IPS-20b (cell line): ENCODE measurements around the gene ALK.

Source experiments
- H3K27ac ChIP-seq: one replicate; pipeline ENCODE4 v1.5.1; 2013; ENCODE audit warnings: low read length
- H3K27me3 ChIP-seq: 2 replicates; pipeline ENCODE4 v1.6.1; 2013; ENCODE audit warnings: mild to moderate bottlenecking, low read length, inconsistent platforms; ENCODE audit not compliant: insufficient read depth
- H3K36me3 ChIP-seq: 2 replicates; pipeline ENCODE4 v1.6.1; 2013; ENCODE audit warnings: low read depth, mild to moderate bottlenecking, inconsistent platforms, low read length, moderate library complexity; ENCODE audit not compliant: insufficient read depth
- H3K4me1 ChIP-seq: 2 replicates; pipeline ENCODE4 v1.6.1; 2013; ENCODE audit warnings: mild to moderate bottlenecking, control low read depth, inconsistent platforms, low read length, moderate library complexity; ENCODE audit not compliant: insufficient read depth
- H3K4me3 ChIP-seq: 2 replicates; pipeline ENCODE4 v1.5.1; 2013; ENCODE audit warnings: mild to moderate bottlenecking, low read length, inconsistent platforms
- H3K9ac ChIP-seq: 2 replicates; pipeline ENCODE4 v1.6.1; 2013; ENCODE audit warnings: low read depth, mild to moderate bottlenecking, inconsistent platforms, low read length, moderate library complexity
- H3K9me3 ChIP-seq: 2 replicates; pipeline ENCODE4 v1.6.1; 2013; ENCODE audit warnings: mild to moderate bottlenecking, low read depth, low read length, inconsistent platforms; ENCODE audit not compliant: insufficient read depth

ALK gene

GRCh38 chr2:29400930-29401653 lies 520.3 kb downstream of the ALK start:
- no peak overlapping the region for H3K27ac ChIP-seq
- no peaks in the 10 kb centered on the region for H3K36me3 ChIP-seq
- H3K9ac ChIP-seq, result no peak overlapping the region
- no peaks in the 10 kb centered on the region for H3K9me3 ChIP-seq
- no peak overlapping the region for H3K4me3 ChIP-seq
- no peaks in the 10 kb centered on the region for H3K27me3 ChIP-seq
- peaks cover 10% of the 10 kb centered on the region; the same call in 1 of the 2 replicates for H3K4me1 ChIP-seq

DNA sequence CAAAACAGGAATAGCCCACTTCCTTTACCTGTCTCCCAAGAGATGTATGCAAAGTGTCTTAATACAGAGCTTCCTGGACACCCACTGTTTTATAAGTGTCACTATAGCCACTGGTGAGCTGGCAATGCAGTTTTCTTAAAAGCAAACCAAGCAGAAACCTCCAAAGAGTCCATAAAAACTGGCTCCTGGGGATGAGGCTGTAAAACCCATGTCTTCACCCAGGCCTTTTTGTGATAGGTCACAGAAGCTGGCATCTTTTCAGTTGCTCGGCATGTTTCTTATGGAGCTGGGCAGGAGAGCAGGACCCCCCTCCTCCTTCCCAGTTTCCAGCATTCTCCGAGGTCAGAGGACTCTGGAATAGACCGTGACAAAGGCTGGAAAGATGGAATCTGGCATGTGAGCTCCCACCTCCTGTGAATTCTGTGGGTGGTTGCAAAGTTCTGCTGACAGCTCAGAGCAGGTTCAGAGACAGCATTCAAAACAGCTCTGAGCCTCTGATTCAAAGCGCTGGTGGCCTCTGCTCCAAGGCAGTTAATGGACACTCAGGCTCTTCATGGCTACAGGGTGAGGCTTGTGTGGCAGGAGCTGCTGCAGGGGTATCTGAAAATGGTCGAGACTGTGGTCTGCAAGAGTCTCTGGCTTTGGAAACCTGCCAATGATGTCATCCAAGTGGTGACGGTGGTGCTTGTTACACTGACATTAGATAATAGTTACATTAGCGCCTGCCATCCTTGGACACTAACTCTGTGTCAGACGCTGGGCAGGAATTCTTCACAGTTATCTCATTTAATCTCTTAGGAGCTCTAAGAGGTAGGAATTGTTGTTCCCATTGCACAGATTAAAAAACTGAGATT lies 522.8 kb downstream of the ALK start:
- peaks cover 10% of the 10 kb centered on the region; the same call in 1 of the 2 replicates for H3K4me1 ChIP-seq
- H3K36me3 ChIP-seq, result no peaks in the 10 kb centered on the region
- H3K27ac ChIP-seq, result no peak overlapping the region
- H3K27me3 ChIP-seq, result no peaks in the 10 kb centered on the region
- no peaks in the 10 kb centered on the region for H3K9me3 ChIP-seq
- H3K4me3 ChIP-seq, result no peak overlapping the region
- H3K9ac ChIP-seq, result no peak overlapping the region

DNA sequence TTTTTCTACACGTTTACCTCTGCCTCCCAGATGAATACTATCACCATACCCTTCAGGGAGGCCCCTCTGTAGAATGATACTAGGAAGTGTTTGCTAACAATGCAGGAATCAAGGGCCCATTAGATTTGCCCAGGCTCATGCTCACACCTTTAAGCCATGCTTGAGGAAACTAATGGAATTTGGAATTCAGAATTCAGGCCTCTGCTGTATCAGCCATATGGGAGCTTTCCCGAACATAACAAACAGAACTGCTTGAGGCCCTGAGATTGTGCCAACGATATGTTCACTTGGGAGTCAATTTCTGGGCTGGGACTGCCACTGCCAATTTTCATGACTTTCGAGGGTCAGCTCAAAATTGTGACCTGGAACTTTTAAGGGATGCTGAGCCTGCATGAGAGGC lies 523.7 kb downstream of the ALK start:
- Histone ChIP-seq H3K4me1 (peaks cover 10% of the 10 kb centered on the region; the same call in 1 of the 2 replicates), H3K27ac (no peak overlapping the region), H3K4me3 (no peak overlapping the region), H3K36me3 (no peaks in the 10 kb centered on the region), H3K9me3 (no peaks in the 10 kb centered on the region), H3K9ac (no peak overlapping the region), H3K27me3 (no peaks in the 10 kb centered on the region)

DNA sequence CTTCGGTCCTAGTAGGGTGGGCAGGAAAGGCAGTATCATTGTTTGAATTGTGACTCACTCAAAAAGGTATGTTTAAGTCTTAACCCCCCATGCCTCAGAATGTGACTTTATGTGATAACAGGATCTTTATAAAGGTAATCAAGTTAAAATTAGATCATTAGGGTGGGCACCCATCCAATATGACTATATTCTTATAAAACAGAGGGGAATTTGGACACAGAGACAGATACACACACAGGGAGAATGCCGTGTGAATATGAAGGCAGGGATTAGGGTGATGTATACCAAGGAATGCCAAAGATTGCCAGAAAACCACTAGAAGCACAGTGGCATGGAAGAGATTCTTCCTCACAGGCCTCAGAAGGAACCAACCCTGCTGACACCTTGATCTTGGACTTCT lies 524.3 kb downstream of the ALK start:
- Histone ChIP-seq H3K9me3 (no peaks in the 10 kb centered on the region), H3K4me1 (peaks cover 10% of the 10 kb centered on the region; the same call in 1 of the 2 replicates), H3K9ac (no peak overlapping the region), H3K4me3 (no peak overlapping the region), H3K36me3 (no peaks in the 10 kb centered on the region), H3K27me3 (no peaks in the 10 kb centered on the region), H3K27ac (no peak overlapping the region)

DNA sequence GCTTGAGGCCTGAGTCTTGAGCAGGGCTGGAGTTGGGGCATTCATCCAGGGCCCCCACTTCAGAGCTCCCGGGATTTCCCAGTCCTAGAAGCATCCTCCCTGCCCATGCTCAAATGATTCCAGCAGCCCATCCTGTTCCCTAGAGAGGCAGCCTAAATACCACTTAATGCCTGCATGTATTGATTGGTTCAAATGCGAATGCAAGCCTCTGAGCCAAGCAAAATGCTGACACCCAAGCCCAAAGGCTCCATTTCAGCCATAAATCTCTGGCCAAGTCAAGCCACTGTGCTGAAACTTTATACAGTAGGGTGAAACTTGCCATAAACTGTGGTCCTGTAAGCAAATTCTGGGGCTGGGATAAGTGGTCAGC lies 526.4 kb downstream of the ALK start:
- Histone ChIP-seq H3K27ac (no peak overlapping the region), H3K9me3 (no peaks in the 10 kb centered on the region), H3K4me3 (no peak overlapping the region), H3K9ac (no peak overlapping the region), H3K27me3 (no peaks in the 10 kb centered on the region), H3K36me3 (no peaks in the 10 kb centered on the region), H3K4me1 (peaks cover 10% of the 10 kb centered on the region; the same call in 1 of the 2 replicates)

GRCh38 chr2:29394311-29394980 lies 526.9 kb downstream of the ALK start:
- Histone ChIP-seq H3K27ac (no peak overlapping the region), H3K9me3 (no peaks in the 10 kb centered on the region), H3K4me3 (no peak overlapping the region), H3K36me3 (no peaks in the 10 kb centered on the region), H3K27me3 (no peaks in the 10 kb centered on the region), H3K9ac (no peak overlapping the region), H3K4me1 (peaks cover 10% of the 10 kb centered on the region; the same call in 1 of the 2 replicates)

DNA sequence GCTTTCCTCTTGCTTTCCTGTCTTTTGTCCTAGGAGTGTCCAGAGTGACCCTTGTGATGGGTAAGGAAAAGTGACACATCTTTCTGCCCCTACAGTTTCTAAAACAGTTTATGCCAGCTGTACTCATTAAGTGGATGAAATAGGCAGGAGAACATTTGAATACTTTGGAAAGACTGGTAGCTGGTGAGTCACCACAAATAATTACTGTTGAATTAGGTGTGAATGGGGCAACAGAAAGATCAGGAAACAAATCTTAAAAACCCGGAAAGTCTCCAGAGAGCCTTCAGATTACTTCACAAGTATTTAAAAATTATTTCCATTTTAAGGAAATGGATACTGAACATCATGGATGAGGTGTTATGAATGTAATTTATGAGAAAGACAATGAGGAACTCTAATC lies 527.7 kb downstream of the ALK start:
- Histone ChIP-seq H3K9ac (no peak overlapping the region), H3K27me3 (no peaks in the 10 kb centered on the region), H3K36me3 (no peaks in the 10 kb centered on the region), H3K9me3 (no peaks in the 10 kb centered on the region), H3K27ac (no peak overlapping the region), H3K4me3 (no peak overlapping the region), H3K4me1 (peaks cover 8% of the 10 kb centered on the region; the same call in 1 of the 2 replicates)

- no peaks in the 10 kb centered on the region for H3K27me3 ChIP-seq
- H3K9ac ChIP-seq, result no peak overlapping the region
- no peak overlapping the region for H3K4me3 ChIP-seq
- H3K36me3 ChIP-seq, result no peaks in the 10 kb centered on the region
- H3K4me1 ChIP-seq, result no peaks in the 10 kb centered on the region; the same call in 1 of the 2 replicates
- no peaks in the 10 kb centered on the region for H3K9me3 ChIP-seq
- H3K27ac ChIP-seq, result no peak overlapping the region
Measured at GRCh38 chr2:29392774-29393173, 528.6 kb downstream of the ALK start.

DNA sequence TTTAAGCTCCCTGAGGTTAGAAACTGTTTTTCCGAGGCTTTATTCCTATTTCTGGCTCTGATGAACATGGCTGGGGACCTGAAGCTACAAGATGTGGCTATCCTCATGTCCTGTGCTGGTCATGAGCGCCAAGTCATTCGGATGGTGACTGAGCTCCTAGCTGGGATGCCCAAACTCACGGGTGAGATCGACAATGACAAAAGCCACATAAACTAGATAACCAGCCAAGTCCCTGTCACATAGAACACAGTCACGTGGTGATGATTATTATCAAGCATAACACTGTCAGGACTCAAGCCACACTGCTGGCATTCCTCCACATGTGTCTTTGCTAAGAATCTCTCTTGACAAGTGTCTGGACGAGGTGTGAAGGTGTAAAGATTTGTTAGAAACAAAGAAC lies 531.2 kb downstream of the ALK start:
- Histone ChIP-seq H3K4me3 (no peak overlapping the region), H3K27ac (no peak overlapping the region), H3K4me1 (no peaks in the 10 kb centered on the region; the same call in 1 of the 2 replicates), H3K9ac (no peak overlapping the region), H3K36me3 (no peaks in the 10 kb centered on the region), H3K9me3 (no peaks in the 10 kb centered on the region), H3K27me3 (no peaks in the 10 kb centered on the region)

DNA sequence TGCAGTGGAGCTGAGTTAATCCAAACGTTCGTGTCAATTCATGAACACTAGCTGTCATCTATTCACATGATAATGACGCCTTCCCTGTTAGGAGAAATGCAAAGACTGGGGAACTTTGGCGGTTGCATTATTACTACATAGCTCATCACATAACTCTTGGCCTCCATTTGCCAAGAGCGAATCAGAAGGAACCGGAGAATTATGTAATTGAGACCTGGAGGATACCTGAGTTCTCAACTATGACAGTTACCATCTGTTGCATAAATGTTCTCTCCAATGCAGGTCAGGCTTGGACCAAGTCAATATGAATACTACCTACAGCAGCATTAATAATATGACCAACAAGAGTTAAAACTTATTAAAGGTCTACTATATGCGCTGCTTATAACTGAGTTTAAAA lies 531.7 kb downstream of the ALK start:
- H3K4me1 ChIP-seq, result no peaks in the 10 kb centered on the region; the same call in 1 of the 2 replicates
- no peak overlapping the region for H3K27ac ChIP-seq
- H3K4me3 ChIP-seq, result no peak overlapping the region
- H3K9ac ChIP-seq, result no peak overlapping the region
- H3K27me3 ChIP-seq, result no peaks in the 10 kb centered on the region
- no peaks in the 10 kb centered on the region for H3K36me3 ChIP-seq
- H3K9me3 ChIP-seq, result no peaks in the 10 kb centered on the region

GRCh38 chr2:29388071-29388470 lies 533.3 kb downstream of the ALK start:
- no peaks in the 10 kb centered on the region for H3K27me3 ChIP-seq
- no peaks in the 10 kb centered on the region for H3K4me1 ChIP-seq
- no peak overlapping the region for H3K4me3 ChIP-seq
- no peaks in the 10 kb centered on the region for H3K9me3 ChIP-seq
- H3K27ac ChIP-seq, result no peak overlapping the region
- H3K36me3 ChIP-seq, result no peaks in the 10 kb centered on the region
- no peak overlapping the region for H3K9ac ChIP-seq
